ENCODE results near the gene XPR1. TPM values are rescaled to one million over a fixed set of nuclear protein-coding genes. Genes with fewer than 3 reads are reported as not detected.

XPR1 gene
- total RNA-seq, 1 experiment from 2014 or later: 36.1 TPM

GRCh38 chr1:180863158-180863775 lies 231.4 kb downstream of the XPR1 start:
- Histone ChIP-seq H3K27ac (ENCODE audit: low read length) (no peak overlapping the region), H3K36me3 (ENCODE audit: control insufficient read depth, insufficient read depth, low read length) (peaks cover 4% of the 10 kb centered on the region), H3K27me3 (ENCODE audit: control insufficient read depth, insufficient read depth, low read length) (no peaks in the 10 kb centered on the region), H3K4me3 (ENCODE audit: low read depth in 2 of 2, low read length in 2 of 2) (no peak overlapping the region), H3K4me1 (ENCODE audit: control insufficient read depth, insufficient read depth, low read length) (no peaks in the 10 kb centered on the region), H3K9me3 (ENCODE audit: control insufficient read depth, insufficient read depth, low read depth, low read length) (no peaks in the 10 kb centered on the region)
- ChIA-PET POLR2A (interaction anchor here (0.6 kb wide), 1 partner anchor 216 kb away, joined by 3 read pairs; no protein-coding TSS in a partner anchor), CTCF (interaction anchor here (0.5 to 1.5 kb wide), 5 partner anchors 10 to 348 kb away, joined by 3 to 5 read pairs (median 4); no protein-coding TSS in a partner anchor)
- intact Hi-C loops (cut with micrococcal nuclease; ENCODE audit: unreplicated experiment): loop anchor here (5.0 kb wide), 3 partner anchors 226 to 346 kb away; no protein-coding TSS in a partner anchor
- TF ChIP-seq CTCF (IDR thresholded peaks at IDR 0.05) (peak; percentile 68; the same call in 1 of the 2 replicates), POLR2AphosphoS5 (IDR thresholded peaks at IDR 0.05; ENCODE audit: low read depth, low read length) (no peak)
- DNase-seq (ENCODE audit: low read depth, low spot score): peak; percentile 47
- no TSS peak for BruUV-seq (replicated peaks)
- in situ Hi-C loops (cut with HindIII; ENCODE audit: low pct_unique_long_range_greater_than_20kb, low sequenced_read_pairs): no loop called here
- no peak for ATAC-seq

GRCh38 chr1:180881806-180882509 lies 250.1 kb downstream of the XPR1 start:
- DNase-seq (ENCODE audit: low read depth, low spot score): peak; percentile 20
- intact Hi-C loops (cut with micrococcal nuclease; ENCODE audit: unreplicated experiment): loop anchor here (2.0 to 5.0 kb wide), 2 partner anchors 260 to 285 kb away; no protein-coding TSS in a partner anchor
- Histone ChIP-seq H3K4me1 (ENCODE audit: control insufficient read depth, insufficient read depth, low read length) (no peaks in the 10 kb centered on the region), H3K27me3 (ENCODE audit: control insufficient read depth, insufficient read depth, low read length) (no peaks in the 10 kb centered on the region), H3K36me3 (ENCODE audit: control insufficient read depth, insufficient read depth, low read length) (no peaks in the 10 kb centered on the region), H3K9me3 (ENCODE audit: control insufficient read depth, insufficient read depth, low read depth, low read length) (no peaks in the 10 kb centered on the region), H3K4me3 (ENCODE audit: low read depth in 2 of 2, low read length in 2 of 2) (no peak overlapping the region), H3K27ac (ENCODE audit: low read length) (no peak overlapping the region)
- in situ Hi-C loops (cut with HindIII; ENCODE audit: low pct_unique_long_range_greater_than_20kb, low sequenced_read_pairs): no loop called here
- peak; percentile 79 for ATAC-seq
- CTCF ChIA-PET: interaction anchor here (0.6 to 1.0 kb wide), 11 partner anchors 9 to 284 kb away, joined by 3 to 11 read pairs (median 4); no protein-coding TSS in a partner anchor
- BruUV-seq (replicated peaks): no TSS peak
- POLR2A ChIA-PET: interaction anchor here (0.7 kb wide), 1 partner anchor 283 kb away, joined by 3 read pairs; no protein-coding TSS in a partner anchor
- TF ChIP-seq CTCF (IDR thresholded peaks at IDR 0.05) (peak; percentile 69), REST (IDR thresholded peaks at IDR 0.05; ENCODE audit: insufficient read depth in 1 of 2, low read depth in 2 of 2, low read length in 1 of 2) (no peak), TCF7L2 (IDR thresholded peaks at IDR 0.05; ENCODE audit: low read depth, low read length) (no peak)
